ENCODE data around the gene LAMC2.

GRCh38 chr1:183287191-183287675 is 101.2 kb downstream of the LAMC2 start:
- TF ChIP-seq EZH2 (IDR thresholded peaks at IDR 0.05; ENCODE audit: low read length) (no peak), CTCF (optimal IDR thresholded peaks at IDR 0.05 in 1 of 3, IDR thresholded peaks at IDR 0.05 in 1 of 3, conservative IDR thresholded peaks at IDR 0.05 in 1 of 3; ENCODE audit: extremely low read depth in 1 of 3, insufficient read depth in 2 of 3, low read length in 3 of 3) (no peak)
